ENCODE measurements around the gene CASP14. TPM values are rescaled to one million over a fixed set of nuclear protein-coding genes. Genes with fewer than 3 reads are reported as not detected.
A peak's percentile ranks its signal among the peaks of the same experiment; 100 is the strongest.
"Not testable (repeated sequence)": the region's sequence is repeated elsewhere in the genome, so short reads cannot be mapped to it uniquely, and the experiment has no call there.

The CASP14 gene
- total RNA-seq, 1 donor from 2014 or later = not detected

GRCh38 chr19:15070386-15070785 lies 21.1 kb downstream of the CASP14 start:
- not testable (repeated sequence) for DNase-seq (ENCODE audit: extremely low read depth, low read depth, low spot score)

- no peak for DNase-seq (ENCODE audit: extremely low read depth, low read depth, low spot score)
These were observed 23.8 kb downstream of the CASP14 start for GRCh38 chr19:15072930-15073647.

GRCh38 chr19:15074371-15074770 lies 25.1 kb downstream of the CASP14 start:
- no peak for DNase-seq (ENCODE audit: extremely low read depth, low read depth, low spot score)

- DNase-seq (ENCODE audit: extremely low read depth, low read depth, low spot score) = no peak
These were observed 26.5 kb downstream of the CASP14 start for GRCh38 chr19:15075806-15076205.

- DNase-seq (ENCODE audit: extremely low read depth, low read depth, low spot score) = not testable (repeated sequence)
These were observed 30.7 kb downstream of the CASP14 start for GRCh38 chr19:15080002-15080401.

GRCh38 chr19:15081911-15082310 lies 32.6 kb downstream of the CASP14 start, which contains the start of gene OR1I1:
TSS of gene OR1I1 (plus strand) at chr19:15082211. CDS start at chr19:15087066, 4,855 bp downstream.
- no peak for DNase-seq (ENCODE audit: extremely low read depth, low read depth, low spot score)

GRCh38 chr19:15087182-15087581 lies 37.9 kb downstream of the CASP14 start:
- no peak for DNase-seq (ENCODE audit: extremely low read depth, low read depth, low spot score)

GRCh38 chr19:15091918-15092753 lies 42.9 kb downstream of the CASP14 start:
- peak; percentile 51 for DNase-seq (ENCODE audit: extremely low read depth, low read depth, low spot score)

- DNase-seq (ENCODE audit: extremely low read depth, low read depth, low spot score) = no peak
These were observed 43.7 kb downstream of the CASP14 start for GRCh38 chr19:15093001-15093400.

GRCh38 chr19:15096223-15096622 lies 46.9 kb downstream of the CASP14 start:
- DNase-seq (ENCODE audit: extremely low read depth, low read depth, low spot score) = no peak

- not testable (repeated sequence) for DNase-seq (ENCODE audit: extremely low read depth, low read depth, low spot score)
These were observed 48.7 kb downstream of the CASP14 start for GRCh38 chr19:15097980-15098379.

- no peak for DNase-seq (ENCODE audit: extremely low read depth, low read depth, low spot score)
These were observed 49.2 kb downstream of the CASP14 start for GRCh38 chr19:15098460-15098859.

- DNase-seq (ENCODE audit: extremely low read depth, low read depth, low spot score) = no peak
These were observed 49.8 kb downstream of the CASP14 start for GRCh38 chr19:15099017-15099582.

GRCh38 chr19:15101479-15102082 lies 52.3 kb downstream of the CASP14 start:
- DNase-seq (ENCODE audit: extremely low read depth, low read depth, low spot score) = peak; percentile 50

- no peak for DNase-seq (ENCODE audit: extremely low read depth, low read depth, low spot score)
These were observed 54.7 kb downstream of the CASP14 start for GRCh38 chr19:15104003-15104402.

GRCh38 chr19:15104411-15104810 lies 55.1 kb downstream of the CASP14 start:
- no peak for DNase-seq (ENCODE audit: extremely low read depth, low read depth, low spot score)

- DNase-seq (ENCODE audit: extremely low read depth, low read depth, low spot score) = no peak
These were observed 55.8 kb downstream of the CASP14 start for GRCh38 chr19:15105044-15105443.

GRCh38 chr19:15107061-15108010 lies 58.1 kb downstream of the CASP14 start, which contains the start of gene SYDE1:
TSS of gene SYDE1 (plus strand) at chr19:15107401. CDS start at chr19:15107434, 33 bp downstream.
- no peak for DNase-seq (ENCODE audit: extremely low read depth, low read depth, low spot score)

All from glomerular endothelial cell (primary cell).